Posterior vena cava (tissue), 2 donors: ENCODE measurements around the gene PBX1. TPM values are rescaled to one million over a fixed set of nuclear protein-coding genes. Genes with fewer than 3 reads are reported as not detected.

Experiments used
- DNase-seq: peaks from one replicate; pipeline ENCODE4 v3.0.0-alpha.2; 2020; ENCODE audit warnings: low spot score
- intact Hi-C, 2 donors: fragments of 100-400 bp; cut with DNase I; formaldehyde crosslinking; loops; one replicate each; pipeline versions ENCODE4 v1.14.1 to v1.14.2; 2022 to 2023
- total RNA-seq, 2 donors: library from RNA; stranded (reverse); fragmentation: NEBNext Ultra II Directional; extraction: Animal tissue kit (Norgen Biotek cat#: 25700); gene quantifications; one replicate each; pipeline ENCODE4 v1.2.1, GENCODE V29; 2021
- donor health status: DM: yes; HTN: yes; CAD: no.
- donor health status: DM: yes; HTN: yes; CAD: no.

PBX1 gene
- total RNA-seq, 2 donors from 2014 or later: 84.2 to 146 TPM

GRCh38 chr1:164702664-164703063, 143.7 kb downstream of the PBX1 start:
- DNase-seq: no peak
- intact Hi-C loops: no loop called here

- intact Hi-C loops: no loop called here
- no peak for DNase-seq
Observed at GRCh38 chr1:164703463-164703862, 144.5 kb downstream of the PBX1 start.

DNA sequence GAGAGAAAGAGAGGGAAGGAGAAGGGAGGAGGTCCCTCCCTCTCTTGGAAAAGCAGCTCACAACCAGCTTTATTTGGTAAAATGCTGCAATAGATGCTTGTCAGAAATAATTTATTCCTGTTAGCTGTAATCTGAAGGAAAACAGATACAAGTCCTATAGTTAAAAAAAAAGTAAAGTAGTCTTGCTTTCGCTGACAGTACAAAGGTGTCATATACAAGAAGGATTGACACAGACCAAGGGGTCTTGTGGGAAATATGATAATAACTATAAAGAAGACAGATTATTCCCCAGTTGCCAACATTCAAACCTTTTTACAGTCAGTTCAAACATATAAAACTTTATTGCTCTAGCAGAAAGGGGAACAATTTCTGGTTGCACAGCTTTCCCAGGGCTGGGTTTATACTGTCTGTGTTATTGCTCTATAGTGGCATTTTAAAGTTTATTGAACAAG, 145.0 kb downstream of the PBX1 start:
- intact Hi-C loops: no loop called here
- DNase-seq: no peak

DNA sequence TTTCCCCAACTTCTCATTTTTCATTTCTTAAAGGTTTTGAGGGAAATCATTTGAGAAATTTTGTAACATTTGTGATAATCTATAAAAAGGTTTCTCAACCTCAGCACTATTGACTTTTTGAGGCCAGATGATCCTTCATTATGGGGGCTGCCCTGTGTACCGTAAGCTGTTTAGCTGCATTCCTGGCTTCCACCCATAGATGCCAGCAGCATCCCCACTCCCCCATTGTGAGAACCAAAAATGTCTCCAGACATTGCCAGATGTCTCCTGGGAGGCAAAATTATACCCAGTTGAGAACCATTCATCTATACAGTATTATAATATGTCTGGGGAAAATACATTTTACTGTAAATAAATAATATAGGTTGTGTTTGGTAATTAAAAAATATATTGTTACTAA, 146.0 kb downstream of the PBX1 start:
- DNase-seq: no peak
- intact Hi-C loops: no loop called here

DNA sequence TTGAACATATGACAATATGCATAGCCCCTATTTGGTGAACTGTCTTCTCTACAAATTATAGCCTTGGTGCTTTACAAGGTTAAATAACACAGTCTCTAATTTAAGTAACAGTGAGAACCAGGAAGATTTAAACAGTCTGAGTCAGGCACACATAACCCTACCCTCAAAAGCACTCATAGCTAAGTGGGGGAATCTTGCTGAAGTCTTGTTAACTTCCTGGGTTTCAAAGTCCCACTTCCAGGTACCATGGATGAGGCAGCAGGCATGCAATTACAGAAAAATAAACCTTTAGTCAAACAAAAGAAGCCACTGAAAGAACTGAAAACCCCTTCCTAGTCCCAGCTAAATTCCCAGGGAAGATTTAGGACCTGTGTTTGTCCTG, 147.6 kb downstream of the PBX1 start:
- no peak for DNase-seq
- intact Hi-C loops: no loop called here

GRCh38 chr1:164707868-164708331, 148.9 kb downstream of the PBX1 start:
- intact Hi-C loops: no loop called here
- no peak for DNase-seq

DNA sequence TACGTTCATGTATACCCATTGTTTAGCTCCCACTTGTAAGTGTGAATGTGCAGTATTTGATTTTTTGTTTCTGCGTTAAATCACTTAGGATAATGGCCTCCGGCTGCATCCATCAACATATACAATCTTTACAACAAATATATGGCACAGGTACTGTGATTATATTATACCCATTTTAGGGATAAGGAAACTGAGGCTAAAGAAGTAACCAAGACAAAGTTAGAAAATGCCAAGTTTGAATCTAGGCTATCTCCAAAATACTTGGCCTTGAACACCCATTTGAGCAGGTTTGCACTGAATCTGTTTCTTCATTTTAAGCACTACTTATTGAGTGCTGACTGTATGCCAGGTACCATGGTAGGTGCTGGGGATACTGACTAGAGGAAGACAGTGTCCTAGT, 149.6 kb downstream of the PBX1 start:
- no peak for DNase-seq
- intact Hi-C loops: no loop called here

- intact Hi-C loops: no loop called here
- no peak for DNase-seq
Observed at GRCh38 chr1:164709126-164709525, 150.1 kb downstream of the PBX1 start.

DNA sequence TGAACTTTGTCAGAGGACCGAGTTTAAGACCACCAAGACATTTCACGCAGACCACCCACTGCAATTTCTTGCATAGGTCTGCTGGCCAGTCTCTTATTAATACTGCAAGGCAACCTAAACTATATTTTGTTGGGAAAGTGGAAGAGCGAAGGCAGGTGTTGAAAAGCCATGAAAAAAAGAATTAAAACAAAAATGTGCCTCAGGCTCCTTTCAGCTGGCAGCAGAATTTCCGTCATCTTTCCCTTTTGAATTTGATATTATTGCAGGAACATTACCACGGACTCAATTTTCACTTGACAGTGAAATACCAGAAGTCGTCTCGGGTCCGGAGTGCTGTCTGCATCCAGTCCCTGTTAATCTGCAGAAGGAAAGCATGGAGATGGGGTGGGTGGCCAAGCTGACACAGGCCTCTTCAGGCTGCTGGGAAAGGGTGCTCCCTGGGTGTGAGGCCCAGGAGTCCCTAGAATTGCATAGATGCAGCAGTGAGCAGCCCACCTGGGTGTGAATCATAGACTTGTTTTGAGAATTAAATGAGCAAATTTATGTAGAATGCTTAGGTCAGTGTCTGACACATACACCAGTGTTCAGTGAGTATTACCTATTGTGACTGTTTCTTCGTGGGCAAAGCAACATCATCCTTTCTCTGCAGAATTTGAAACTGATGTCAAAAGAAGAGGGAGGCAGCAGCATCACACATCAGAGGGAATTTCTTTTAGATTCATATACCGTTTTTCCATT, 150.7 kb downstream of the PBX1 start:
- intact Hi-C loops: loop anchor here in 1 of 2 donors (10.0 kb wide), 2 partner anchors 55 to 135 kb away; no protein-coding TSS in a partner anchor
- DNase-seq: no peak

DNA sequence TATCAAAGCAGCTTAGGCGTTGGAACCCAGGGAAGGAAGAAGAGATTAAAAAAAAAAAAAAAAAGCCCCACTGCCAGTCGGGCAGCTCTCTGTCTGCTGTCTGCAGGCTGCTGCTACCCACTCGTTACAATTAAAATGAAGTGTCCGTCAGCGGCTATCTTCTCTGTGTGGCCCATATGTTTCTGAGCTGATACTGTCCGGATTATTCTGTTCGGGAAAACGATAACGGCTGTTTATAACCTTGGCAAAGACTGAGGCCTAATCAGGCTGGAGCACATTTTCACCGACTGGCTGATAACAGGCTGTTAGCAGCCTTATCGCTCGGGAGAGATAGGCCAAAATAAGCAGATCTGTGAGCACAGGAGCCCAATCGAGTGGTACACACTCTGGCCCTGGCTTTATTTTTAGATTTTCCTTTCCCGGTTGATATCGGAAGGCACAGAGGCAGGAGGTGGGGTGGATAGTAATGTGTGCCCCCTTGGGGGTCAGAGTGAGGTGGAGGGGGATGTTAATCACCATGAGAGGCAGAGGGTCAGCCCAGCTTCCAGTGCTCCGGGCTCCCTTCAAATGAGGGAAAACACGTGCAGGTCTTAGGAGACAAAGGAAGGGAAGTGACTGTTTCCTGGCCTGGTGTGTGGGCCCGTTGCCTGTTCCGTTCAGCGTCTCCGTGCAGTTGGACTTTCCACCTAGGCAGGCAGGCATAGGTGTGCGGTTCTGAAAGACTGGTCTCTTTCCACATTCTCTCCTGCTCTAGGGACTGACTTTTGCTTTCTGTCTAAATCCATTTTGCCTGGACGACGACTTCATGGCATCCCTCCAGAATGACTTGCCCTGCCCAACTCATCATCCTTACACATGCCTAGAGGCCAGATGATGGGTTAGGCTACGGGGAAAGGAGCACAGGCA, 153.4 kb downstream of the PBX1 start:
- intact Hi-C loops: loop anchor here in 1 of 2 donors (10.0 kb wide), 2 partner anchors 52 to 138 kb away; no protein-coding TSS in a partner anchor
- no peak for DNase-seq

- intact Hi-C loops: loop anchor here in 1 of 2 donors (10.0 kb wide), 2 partner anchors 51 to 139 kb away; no protein-coding TSS in a partner anchor
Observed at GRCh38 chr1:164713456-164714207, 154.6 kb downstream of the PBX1 start.

DNA sequence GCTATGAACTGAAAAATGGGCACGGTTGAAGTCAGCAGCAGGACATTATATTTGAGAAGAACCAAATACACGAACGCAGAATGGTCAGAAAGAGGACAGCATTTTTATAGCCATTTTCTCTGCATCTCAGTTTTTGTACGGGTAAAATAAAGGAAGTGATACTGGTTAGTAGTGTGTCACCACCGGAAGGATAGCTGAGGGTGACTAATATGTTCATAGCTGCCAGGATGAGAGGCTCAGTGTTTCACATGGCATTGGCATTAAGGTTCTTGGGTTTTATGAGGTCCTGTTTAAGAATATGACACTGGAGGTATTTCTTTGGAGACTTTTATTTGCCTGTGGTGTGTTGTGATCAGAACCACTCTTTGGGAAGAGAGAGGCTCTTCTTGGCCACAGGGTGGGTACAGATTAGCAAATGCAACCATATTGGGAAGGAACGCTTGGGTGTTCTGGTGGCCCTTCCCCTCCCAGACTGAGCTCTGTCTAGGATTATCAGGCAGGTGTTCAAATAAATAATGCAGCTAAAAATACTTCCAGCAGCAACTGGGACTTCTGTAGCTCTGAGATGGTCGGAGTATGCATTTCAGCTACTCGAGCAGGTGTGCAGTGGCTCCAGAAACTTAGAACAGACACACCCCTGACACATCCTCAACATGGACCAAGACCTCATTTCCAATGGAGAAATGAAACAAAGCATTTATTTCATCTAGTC, 158.2 kb downstream of the PBX1 start:
- DNase-seq: no peak
- intact Hi-C loops: loop anchor here in 1 of 2 donors (10.0 kb wide), 2 partner anchors 48 to 142 kb away; no protein-coding TSS in a partner anchor

More at GRCh38 chr1:164713456-164714207, 154.6 kb downstream of the PBX1 start:
- DNase-seq: no peak

GRCh38 chr1:164718821-164719220, 159.8 kb downstream of the PBX1 start:
- intact Hi-C loops: loop anchor here in 1 of 2 donors (10.0 kb wide), 2 partner anchors 46 to 144 kb away; no protein-coding TSS in a partner anchor
- DNase-seq: no peak

DNA sequence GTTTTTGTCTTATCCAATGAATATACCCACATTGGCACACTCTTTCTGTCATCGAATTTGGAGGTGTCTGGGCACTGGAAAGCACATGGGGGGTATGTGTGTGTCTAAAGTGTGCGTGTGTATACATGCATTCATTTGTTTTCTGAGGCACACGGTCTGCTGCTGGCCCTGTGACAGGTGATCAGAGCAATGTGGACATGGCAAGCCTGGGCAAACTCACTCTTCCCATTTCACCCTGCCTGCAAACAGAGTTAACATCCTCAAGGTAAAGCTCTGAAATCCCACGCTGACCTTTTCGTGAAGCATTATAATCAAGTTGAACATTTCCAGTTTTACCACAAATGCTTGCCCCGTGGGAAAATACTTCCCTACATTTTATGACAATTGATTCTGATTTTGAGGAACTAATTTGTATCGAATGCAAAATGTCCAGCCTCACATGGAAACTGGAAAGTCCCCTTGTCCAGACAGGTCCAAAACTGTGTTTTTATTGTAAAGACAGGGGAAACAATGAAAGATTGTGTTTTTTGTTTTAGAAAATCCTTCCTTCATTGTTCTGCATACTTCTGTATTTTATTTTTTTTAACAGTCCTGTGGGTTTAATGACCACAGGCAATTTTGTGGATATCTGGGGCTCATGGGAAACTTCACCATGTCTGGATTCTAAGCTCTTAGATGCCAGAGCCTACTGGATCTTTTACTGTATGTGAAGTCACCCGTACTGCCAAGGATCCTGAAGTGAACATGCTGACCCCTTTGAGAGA, 160.9 kb downstream of the PBX1 start:
- intact Hi-C loops: loop anchor here in 1 of 2 donors (10.0 kb wide), 2 partner anchors 45 to 145 kb away; no protein-coding TSS in a partner anchor
- no peak for DNase-seq

DNA sequence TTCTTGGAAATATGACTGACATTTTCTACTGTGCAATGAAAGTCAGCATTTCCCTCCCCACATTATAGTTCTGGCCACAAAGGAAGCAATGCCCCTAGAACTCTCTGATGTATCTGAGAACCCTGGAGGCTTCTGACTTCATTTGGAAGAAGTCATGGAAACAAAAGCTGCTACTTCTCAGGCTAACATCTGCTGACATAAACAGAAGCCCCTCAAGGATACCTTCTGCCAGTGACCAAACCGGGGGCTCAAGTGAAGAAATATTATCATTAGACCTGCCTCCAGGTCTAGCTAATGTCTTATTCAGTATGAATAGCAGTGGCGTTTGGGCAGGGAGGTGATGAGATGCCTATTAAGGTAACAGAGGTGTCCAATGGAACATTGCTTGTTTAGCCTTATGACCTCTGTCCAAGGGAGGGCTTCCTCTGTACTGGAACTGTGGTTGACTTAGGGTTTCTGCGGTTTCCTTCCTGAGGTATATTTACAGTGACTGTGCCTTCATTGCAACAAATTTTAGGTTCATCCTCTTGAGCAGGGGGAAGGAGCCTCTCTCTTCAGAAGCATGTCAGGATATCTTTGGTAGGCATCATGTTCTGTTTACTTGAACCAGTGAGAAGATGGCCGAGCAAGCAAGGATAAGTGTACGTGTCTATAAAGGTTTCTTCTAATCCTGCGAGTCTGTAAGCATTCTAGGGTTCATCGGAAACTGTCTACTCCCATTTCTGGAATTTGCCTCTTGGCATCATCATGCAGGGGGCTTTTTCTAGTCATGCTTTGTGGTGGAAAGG, 161.7 kb downstream of the PBX1 start:
- intact Hi-C loops: no loop called here
- DNase-seq: no peak

DNA sequence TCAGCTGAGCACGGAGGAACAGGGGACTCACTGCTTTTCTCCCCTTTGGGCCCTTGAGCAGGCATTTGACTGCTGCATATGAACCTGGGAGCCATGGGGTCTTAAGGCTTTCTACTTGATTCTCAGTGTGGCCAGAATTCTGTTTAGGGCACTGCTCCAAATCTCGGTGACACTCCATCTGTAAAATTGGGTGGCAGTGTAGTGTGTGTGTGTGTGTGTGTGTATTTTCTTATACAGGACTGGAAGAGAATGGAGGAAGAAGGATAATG, 162.2 kb downstream of the PBX1 start:
- intact Hi-C loops: no loop called here
- no peak for DNase-seq

DNA sequence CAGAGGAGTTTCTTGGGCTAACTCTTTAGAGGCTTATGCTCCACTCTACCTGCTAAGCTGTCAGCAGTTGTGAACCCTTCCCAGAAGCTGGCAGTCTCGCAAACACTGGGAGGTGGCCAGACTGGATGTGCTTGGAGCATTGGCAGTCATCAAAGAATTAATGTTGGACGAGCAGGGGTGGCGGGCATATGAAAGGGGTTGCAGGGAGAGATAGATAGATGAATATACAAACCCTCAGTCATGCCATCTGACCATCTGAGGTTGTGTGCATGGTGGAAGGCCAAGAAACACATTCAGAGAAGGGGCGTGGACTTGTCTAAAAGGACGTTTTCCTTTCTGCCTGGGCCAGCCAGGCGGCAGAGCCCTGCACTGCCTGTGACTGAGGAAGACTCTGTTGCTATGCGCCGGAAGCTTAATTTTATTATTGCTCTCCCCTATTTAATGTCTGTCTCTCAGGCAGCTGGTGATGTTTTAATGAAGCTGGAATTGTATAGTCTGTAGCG, 164.4 kb downstream of the PBX1 start:
- DNase-seq: no peak
- intact Hi-C loops: no loop called here
